GM23248 (cell line): ENCODE measurements around the gene CABP4.

Source experiments
- EZH2 ChIP-seq: fragments of 200-600 bp; sonication (generic); IDR thresholded peaks from 2 replicates; pipeline ENCODE4 v1.6.1; 2018; ENCODE audit warnings: antibody characterized with exemption, mild to moderate bottlenecking; ENCODE audit not compliant: insufficient read depth, poor library complexity, severe bottlenecking
- EZH2phosphoT487 ChIP-seq: fragments of 200-600 bp; sonication (generic); IDR thresholded peaks from 2 replicates; pipeline ENCODE4 v1.6.1; 2018; ENCODE audit warnings: antibody characterized with exemption, moderate library complexity, mild to moderate bottlenecking, low read depth; ENCODE audit not compliant: insufficient read depth

- TF ChIP-seq EZH2phosphoT487 (no peak), EZH2 (no peak)
These were observed 9.4 kb downstream of the CABP4 start for GRCh38 chr11:67464411-67465188.
